Esophagus muscularis mucosa (tissue), 4 donors: ENCODE results near the gene DTNBP1. TPM values are rescaled to one million over a fixed set of nuclear protein-coding genes. Genes with fewer than 3 reads are reported as not detected.

ENCODE experiments used
- DNase-seq: peaks from one replicate; pipeline ENCODE4 v3.0.0-alpha.2; 2017; ENCODE audit errors: extremely low spot score
- H3K27ac ChIP-seq, 4 donors: fragments of 200-600 bp; sonication (generic); replicated peaks in 1 of 4; 1 replicate in 3 of 4; 2 replicates in 1 of 4; pipeline ENCODE4 v1.5.1; 2016 to 2019; ENCODE audit warnings: mild to moderate bottlenecking in 1 of 4
- H3K27me3 ChIP-seq, 4 donors: fragments of 200-600 bp; sonication (generic); one replicate each; pipeline versions ENCODE4 v1.5.1 to v1.6.0; 2016 to 2019
- H3K36me3 ChIP-seq, 4 donors: fragments of 200-600 bp; sonication (generic); one replicate each; pipeline ENCODE4 v1.5.1; 2016 to 2019
- H3K4me1 ChIP-seq, 4 donors: fragments of 200-600 bp; sonication (generic); one replicate each; pipeline ENCODE4 v1.5.1; 2016 to 2019
- H3K4me3 ChIP-seq, 4 donors: fragments of 200-600 bp; sonication (generic); 1 replicate in 2 of 4; 2 replicates in 2 of 4; pipeline ENCODE4 v1.5.1; 2016 to 2019; ENCODE audit warnings: mild to moderate bottlenecking in 4 of 4, moderate library complexity in 1 of 4
- H3K9me3 ChIP-seq, 4 donors: fragments of 200-600 bp; sonication (generic); 1 replicate in 3 of 4; 2 replicates in 1 of 4; pipeline ENCODE4 v1.5.1; 2016 to 2019
- EP300 ChIP-seq: sonication (generic); formaldehyde crosslinking; IDR thresholded peaks from one replicate; pipeline ENCODE4 v1.6.1; 2017; ENCODE audit warnings: antibody characterized with exemption
- POLR2A ChIP-seq: fragments of 450-650 bp; IDR thresholded peaks from one replicate; pipeline ENCODE4 v1.6.1; 2017; ENCODE audit warnings: antibody characterized with exemption, moderate library complexity, mild to moderate bottlenecking, low read depth
- POLR2AphosphoS5 ChIP-seq, 2 donors: sonication (generic); formaldehyde crosslinking; IDR thresholded peaks; one replicate each; pipeline ENCODE4 v1.6.1; 2017; ENCODE audit warnings: antibody characterized with exemption in 2 of 2
- WGBS: methylation state at CpG from one replicate; pipeline ENCODE4 v1.1.5; 2018; 5-methylcytosine and 5-hydroxymethylcytosine counted together
- intact Hi-C: fragments of 100-400 bp; cut with DNase I; formaldehyde crosslinking; loops from one replicate; pipeline ENCODE4 v1.15.1; 2023
- total RNA-seq, 4 donors: library from RNA; depleted of rRNA; stranded (reverse); fragments of >200 nt; gene quantifications; one replicate each; pipeline versions ENCODE4 v1.1.0 to v1.2.1, GENCODE V29; 2016
- TF ChIP-seq, protein P1 (sequence below), 3 experiments: fragments of 200-600 bp in 2 of 3; fragments of 450-650 bp in 1 of 3; sonication (generic) in 2 of 3; IDR thresholded peaks; one replicate each; pipeline ENCODE4 v1.5.1; 2017 to 2019; ENCODE audit warnings: antibody characterized with exemption in 3 of 3, mild to moderate bottlenecking in 2 of 3, moderate library complexity in 1 of 3

The DTNBP1 gene
- total RNA-seq, 4 donors from 2014 or later = 18.3 to 26.8 (median 25.4) TPM

DNA sequence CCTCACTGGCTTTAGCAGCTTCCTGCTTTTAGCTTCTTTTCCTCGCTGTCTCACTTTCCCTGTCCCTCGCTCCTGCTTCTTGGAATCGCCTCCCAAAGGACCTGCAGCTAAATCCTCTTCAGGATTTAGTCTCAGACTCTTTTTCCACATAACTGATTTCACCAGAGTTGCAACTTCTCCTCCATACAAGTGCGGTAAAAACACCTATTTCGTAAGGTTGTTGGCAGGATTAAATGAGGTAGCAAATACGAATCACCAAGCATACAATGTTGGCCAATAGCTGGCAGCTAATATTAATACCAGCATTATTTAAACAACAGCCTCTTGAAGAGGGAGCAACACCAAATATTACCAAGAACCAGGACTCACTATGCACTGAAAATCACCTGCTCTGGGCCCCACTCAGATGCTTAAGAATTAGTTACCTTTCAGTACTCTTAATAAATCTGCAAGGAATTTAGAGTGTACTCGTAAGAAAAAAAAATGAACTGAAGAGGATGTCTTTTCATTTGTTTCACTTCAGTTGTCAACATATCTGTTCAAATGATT lies 123.0 kb downstream of the DTNBP1 start:
- Histone ChIP-seq H3K27ac (no peak overlapping the region), H3K27me3 (no peaks in the 10 kb centered on the region), H3K4me1 (peaks cover 5 to 15% (median 14%) of the 10 kb centered on the region in 4 donors), H3K9me3 (no peaks in the 10 kb centered on the region), H3K36me3 (no peaks in the 10 kb centered on the region), H3K4me3 (no peak overlapping the region)
- DNase-seq = no peak
- 87% methylated on average over 7 of the region's 7 CpGs for WGBS
- intact Hi-C loops = no loop called here
- TF ChIP-seq EP300 = no peak
- TF ChIP-seq POLR2AphosphoS5 (IDR thresholded peaks at IDR 0.05) = no peak
- TF ChIP-seq POLR2A = no peak
- TF ChIP-seq, protein P1, sequence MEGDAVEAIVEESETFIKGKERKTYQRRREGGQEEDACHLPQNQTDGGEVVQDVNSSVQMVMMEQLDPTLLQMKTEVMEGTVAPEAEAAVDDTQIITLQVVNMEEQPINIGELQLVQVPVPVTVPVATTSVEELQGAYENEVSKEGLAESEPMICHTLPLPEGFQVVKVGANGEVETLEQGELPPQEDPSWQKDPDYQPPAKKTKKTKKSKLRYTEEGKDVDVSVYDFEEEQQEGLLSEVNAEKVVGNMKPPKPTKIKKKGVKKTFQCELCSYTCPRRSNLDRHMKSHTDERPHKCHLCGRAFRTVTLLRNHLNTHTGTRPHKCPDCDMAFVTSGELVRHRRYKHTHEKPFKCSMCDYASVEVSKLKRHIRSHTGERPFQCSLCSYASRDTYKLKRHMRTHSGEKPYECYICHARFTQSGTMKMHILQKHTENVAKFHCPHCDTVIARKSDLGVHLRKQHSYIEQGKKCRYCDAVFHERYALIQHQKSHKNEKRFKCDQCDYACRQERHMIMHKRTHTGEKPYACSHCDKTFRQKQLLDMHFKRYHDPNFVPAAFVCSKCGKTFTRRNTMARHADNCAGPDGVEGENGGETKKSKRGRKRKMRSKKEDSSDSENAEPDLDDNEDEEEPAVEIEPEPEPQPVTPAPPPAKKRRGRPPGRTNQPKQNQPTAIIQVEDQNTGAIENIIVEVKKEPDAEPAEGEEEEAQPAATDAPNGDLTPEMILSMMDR (IDR thresholded peaks at IDR 0.05) = no peak

DNA sequence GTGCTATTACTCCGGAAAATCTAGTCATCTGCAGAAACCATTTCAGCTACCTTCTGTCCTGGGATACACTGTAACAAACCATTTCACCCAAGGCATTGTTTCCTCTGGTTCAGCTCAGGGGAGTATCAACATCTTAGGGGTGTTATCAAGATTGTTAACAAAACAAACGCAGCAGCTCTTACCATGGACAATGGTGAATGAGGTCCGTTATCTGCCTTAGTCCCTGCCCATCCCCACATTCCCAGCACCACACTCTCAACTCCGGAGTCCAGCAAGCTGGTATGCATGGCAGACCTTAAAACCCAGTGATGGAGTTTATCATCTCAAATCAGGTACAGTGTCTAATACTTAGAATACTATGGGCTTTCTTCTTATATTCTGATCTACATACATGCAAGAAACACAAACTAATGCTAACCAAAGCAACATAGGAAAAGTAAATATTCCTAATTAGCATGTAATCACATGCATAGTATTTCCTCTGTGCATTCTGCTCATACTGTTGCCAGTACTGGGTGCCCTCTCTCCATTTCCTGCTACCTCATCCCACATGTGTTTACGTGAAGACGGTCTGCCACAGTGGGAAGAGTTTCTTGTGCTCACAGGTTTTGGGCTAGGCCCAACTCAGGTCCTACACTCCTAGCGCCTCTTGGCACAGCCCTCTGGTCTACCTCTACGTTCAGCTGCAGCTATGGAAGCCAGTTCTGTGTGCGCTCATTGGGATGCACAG lies 123.9 kb downstream of the DTNBP1 start:
- no peaks in the 10 kb centered on the region for H3K9me3 ChIP-seq
- TF ChIP-seq POLR2A = no peak
- TF ChIP-seq, protein P1 (IDR thresholded peaks at IDR 0.05) = no peak
- no peak for DNase-seq
- H3K4me1 ChIP-seq = peaks cover 5 to 15% (median 14%) of the 10 kb centered on the region in 4 donors
- whole genome bisulfite sequencing = 96% methylated on average over 9 of the region's 9 CpGs
- intact Hi-C loops = no loop called here
- no peak overlapping the region for H3K4me3 ChIP-seq
- H3K27ac ChIP-seq = no peak overlapping the region
- no peaks in the 10 kb centered on the region for H3K27me3 ChIP-seq
- H3K36me3 ChIP-seq = no peaks in the 10 kb centered on the region

DNA sequence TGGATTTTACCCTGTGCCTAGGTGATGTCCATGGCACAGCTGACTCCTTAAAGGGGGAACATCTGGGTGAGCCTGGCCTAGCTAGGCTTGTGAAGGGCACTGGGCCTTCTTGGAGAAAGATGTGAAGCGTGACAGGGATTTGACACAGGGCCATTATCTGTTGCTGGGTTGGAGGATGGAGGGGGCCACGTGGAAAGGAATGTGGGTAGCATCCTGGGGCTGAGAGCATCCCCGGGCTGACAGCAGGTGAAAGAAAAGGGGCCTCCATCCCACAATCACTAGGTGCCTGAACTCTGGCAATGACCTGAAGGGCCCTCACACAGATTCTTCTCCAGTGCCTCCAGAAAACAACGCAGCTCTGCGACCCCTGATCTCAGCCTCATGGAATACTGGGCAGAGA lies 124.7 kb downstream of the DTNBP1 start:
- 97% methylated on average over 5 of the region's 5 CpGs for WGBS
- H3K27ac ChIP-seq = no peak overlapping the region

DNA sequence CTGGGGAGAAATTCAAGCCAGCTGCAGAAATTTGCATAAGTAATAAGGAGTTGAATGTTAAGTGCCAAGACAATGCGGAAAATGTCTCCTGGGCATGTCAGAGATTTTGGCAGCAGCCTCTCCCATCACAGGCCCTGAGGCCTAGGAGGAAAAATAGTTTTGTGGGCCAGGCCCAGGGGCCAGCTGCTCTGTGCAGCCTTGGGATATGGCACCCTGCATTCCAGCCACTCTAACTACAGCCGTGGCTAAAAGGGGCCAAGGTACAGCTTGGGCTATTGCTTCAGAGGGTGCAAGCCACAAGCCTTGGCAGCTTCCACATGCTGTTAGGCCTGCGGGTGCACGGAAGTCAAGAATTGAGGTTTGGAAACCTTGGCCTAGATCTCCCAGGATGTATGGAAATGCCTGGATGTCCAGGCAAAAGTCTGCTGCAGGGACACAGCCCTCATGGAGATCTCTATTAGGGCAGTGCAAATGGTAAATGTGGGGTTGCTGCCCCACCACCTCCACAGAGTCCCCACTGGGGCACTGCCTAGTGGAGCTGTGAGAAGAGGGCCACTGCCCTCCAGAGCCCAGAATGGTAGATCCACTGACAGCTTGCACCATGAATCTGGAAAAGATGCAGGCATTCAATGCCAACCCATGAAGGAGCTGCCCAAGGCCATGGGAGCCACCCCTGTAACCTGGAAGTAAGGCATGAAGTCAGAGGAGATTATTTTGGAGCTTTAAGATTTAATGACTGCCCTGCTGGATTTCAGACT lies 126.5 kb downstream of the DTNBP1 start:
- WGBS = 63% methylated on average over 4 of the region's 4 CpGs
- TF ChIP-seq POLR2AphosphoS5 (IDR thresholded peaks at IDR 0.05) (no peak), POLR2A (no peak), EP300 (no peak)
- TF ChIP-seq, protein P1 (IDR thresholded peaks at IDR 0.05) = no peak
- H3K27me3 ChIP-seq = no peaks in the 10 kb centered on the region

More for the DNA sequence above, 124.7 kb downstream of the DTNBP1 start:
- DNase-seq = peak; percentile 24
- intact Hi-C loops = no loop called here
- Histone ChIP-seq H3K36me3 (peaks cover 0 to 3% (median 1%) of the 10 kb centered on the region in 4 donors), H3K4me1 (peaks cover 5 to 15% (median 14%) of the 10 kb centered on the region in 4 donors), H3K4me3 (no peak overlapping the region), H3K27me3 (no peaks in the 10 kb centered on the region), H3K9me3 (no peaks in the 10 kb centered on the region)
- TF ChIP-seq POLR2AphosphoS5 (IDR thresholded peaks at IDR 0.05) = no peak
- no peak for TF ChIP-seq POLR2A
- TF ChIP-seq, protein P1 (IDR thresholded peaks at IDR 0.05) = no peak
- TF ChIP-seq EP300 = no peak

More for the DNA sequence above, 126.5 kb downstream of the DTNBP1 start:
- DNase-seq = peak; percentile 53
- Histone ChIP-seq H3K36me3 (peaks cover 0 to 18% (median 4%) of the 10 kb centered on the region in 4 donors), H3K4me1 (peaks cover 5 to 15% (median 14%) of the 10 kb centered on the region in 4 donors), H3K4me3 (no peak overlapping the region), H3K27ac (no peak overlapping the region), H3K9me3 (no peaks in the 10 kb centered on the region)
- intact Hi-C loops = no loop called here
